Fibroblast of pulmonary artery (primary cell): ENCODE data around the gene HS3ST6.

Experiments used
- DNase-seq: peaks from one replicate; pipeline ENCODE4 v3.0.0-alpha.2; 2010; ENCODE audit warnings: low read depth
- H3K4me3 ChIP-seq: replicated peaks from 2 replicates; pipeline ENCODE4 v1.5.1; 2011; ENCODE audit warnings: low read depth, mild to moderate bottlenecking, control low read depth, low read length, moderate library complexity
- CTCF ChIP-seq: IDR thresholded peaks from 2 replicates; pipeline ENCODE4 v1.5.1; 2011; ENCODE audit warnings: mild to moderate bottlenecking, control low read depth, low read length, inconsistent platforms; ENCODE audit errors: missing control alignments

Gene HS3ST6

DNA sequence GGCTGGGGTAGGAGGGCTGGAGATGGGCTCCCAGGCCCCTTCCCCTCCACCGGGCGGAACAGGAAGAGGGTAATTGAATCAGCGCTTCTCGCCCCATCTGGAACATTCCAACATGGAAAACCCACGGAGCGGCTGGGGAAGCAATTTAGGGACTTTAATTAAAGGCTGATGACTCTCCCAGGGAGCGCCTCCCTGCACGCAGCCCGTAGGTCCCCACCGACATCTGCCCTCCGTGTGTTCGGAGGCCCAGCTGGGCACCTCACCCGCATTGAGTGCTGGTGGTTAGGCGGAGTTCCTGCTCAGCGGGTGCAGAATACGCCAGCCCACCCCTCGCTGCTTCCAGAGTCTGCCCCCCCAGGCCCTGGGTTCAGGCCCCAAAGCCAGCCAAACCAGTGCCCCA lies 10.0 kb downstream of the HS3ST6 start:
- no peak for TF ChIP-seq CTCF

DNA sequence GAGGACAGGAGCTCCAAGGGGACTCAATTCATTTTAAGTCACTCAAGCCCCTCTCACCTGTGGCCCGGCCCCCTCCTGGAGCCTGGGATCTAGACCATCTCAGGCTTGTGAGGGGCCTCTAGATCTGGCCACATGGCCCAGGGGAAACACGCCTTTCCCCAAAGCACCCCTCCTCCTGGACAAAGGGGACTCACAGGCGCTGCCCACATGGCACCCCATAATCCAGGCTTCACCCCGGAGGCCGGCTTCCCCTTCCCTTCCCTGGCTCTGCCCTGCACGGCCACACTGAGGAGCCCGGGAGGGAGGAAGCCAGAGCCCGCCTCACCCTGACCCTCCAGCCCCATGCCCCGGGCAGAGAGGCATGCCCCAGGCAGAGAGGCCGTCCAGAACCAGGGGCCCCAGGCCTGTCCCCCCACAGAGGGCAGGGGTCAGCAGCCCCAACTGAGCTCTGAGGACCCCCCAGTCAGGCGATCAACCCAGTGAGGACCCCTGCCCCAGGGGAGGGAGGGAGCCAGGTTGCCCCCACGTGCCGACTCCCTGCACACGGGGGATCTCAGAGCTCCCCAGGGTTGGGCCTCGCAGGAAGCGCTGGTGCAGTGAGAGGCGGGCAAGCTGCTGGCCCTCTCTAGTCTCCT lies 10.9 kb downstream of the HS3ST6 start:
- DNase-seq = no peak
- TF ChIP-seq CTCF = no peak
- H3K4me3 ChIP-seq = no peak overlapping the region

More for the DNA sequence above, 10.0 kb downstream of the HS3ST6 start:
- no peak for DNase-seq
- H3K4me3 ChIP-seq = no peak overlapping the region

- H3K4me3 ChIP-seq = no peak overlapping the region
- no peak for DNase-seq
- no peak for TF ChIP-seq CTCF
These were observed 11.4 kb downstream of the HS3ST6 start for GRCh38 chr16:1906846-1907165.

- DNase-seq = no peak
- no peak overlapping the region for H3K4me3 ChIP-seq
- no peak for TF ChIP-seq CTCF
These were observed 12.0 kb downstream of the HS3ST6 start for GRCh38 chr16:1906055-1906845.

- no peak overlapping the region for H3K4me3 ChIP-seq
- peak; percentile 57 for DNase-seq
- no peak for TF ChIP-seq CTCF
These were observed 14.1 kb downstream of the HS3ST6 start for GRCh38 chr16:1903845-1904840.

- TF ChIP-seq CTCF = no peak
- no peak for DNase-seq
- no peak overlapping the region for H3K4me3 ChIP-seq
These were observed 15.0 kb downstream of the HS3ST6 start for GRCh38 chr16:1903220-1903574.
